Measurements from ENCODE around the gene CCDC39.
A peak's percentile ranks its signal among the peaks of the same experiment; 100 is the strongest.

The CCDC39 gene

DNA sequence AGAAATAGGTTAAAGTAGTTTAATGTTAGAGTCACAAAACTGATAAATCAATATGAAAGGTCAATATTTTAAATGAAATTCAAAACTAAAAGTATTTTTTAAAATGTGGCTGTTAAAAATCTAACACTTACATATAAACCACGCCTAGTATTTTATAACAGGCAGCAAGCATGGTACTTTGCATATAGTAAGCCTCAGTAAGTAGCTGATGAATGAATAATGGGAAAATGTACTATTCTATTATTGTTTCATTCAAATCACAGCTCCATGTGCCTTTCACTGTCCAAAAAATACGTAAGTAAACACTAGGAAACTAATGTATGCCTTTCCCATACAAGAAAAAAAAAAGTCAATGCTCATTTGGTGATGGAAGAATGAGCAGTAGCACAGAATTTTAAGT, 17.8 kb downstream of the CCDC39 start:
- DNase-seq (ENCODE audit: low read depth) = no peak
- H3K4me3 ChIP-seq (ENCODE audit: low read length) = no peak overlapping the region
- TF ChIP-seq, protein P1, sequence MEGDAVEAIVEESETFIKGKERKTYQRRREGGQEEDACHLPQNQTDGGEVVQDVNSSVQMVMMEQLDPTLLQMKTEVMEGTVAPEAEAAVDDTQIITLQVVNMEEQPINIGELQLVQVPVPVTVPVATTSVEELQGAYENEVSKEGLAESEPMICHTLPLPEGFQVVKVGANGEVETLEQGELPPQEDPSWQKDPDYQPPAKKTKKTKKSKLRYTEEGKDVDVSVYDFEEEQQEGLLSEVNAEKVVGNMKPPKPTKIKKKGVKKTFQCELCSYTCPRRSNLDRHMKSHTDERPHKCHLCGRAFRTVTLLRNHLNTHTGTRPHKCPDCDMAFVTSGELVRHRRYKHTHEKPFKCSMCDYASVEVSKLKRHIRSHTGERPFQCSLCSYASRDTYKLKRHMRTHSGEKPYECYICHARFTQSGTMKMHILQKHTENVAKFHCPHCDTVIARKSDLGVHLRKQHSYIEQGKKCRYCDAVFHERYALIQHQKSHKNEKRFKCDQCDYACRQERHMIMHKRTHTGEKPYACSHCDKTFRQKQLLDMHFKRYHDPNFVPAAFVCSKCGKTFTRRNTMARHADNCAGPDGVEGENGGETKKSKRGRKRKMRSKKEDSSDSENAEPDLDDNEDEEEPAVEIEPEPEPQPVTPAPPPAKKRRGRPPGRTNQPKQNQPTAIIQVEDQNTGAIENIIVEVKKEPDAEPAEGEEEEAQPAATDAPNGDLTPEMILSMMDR (conservative IDR thresholded peaks at IDR 0.05; ENCODE audit: low read depth, low read length) = no peak

DNA sequence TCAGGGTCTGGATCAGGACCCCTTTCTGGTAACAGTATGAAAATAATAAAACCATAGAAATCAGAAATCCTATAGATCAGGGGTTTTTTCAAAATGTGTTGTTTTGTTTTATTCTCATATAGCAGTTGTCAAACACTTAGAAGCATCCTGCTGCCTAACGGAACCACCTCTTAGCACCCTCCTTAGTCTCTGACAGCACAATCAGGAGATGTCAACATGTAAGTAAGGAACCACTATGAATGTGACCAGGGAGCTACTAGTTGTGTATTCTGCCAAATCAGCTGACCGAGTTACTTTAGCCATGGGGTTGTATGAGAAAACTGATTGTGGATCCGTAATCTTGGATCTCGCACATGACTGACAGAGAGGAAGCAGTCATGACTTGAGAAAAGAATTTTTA, 22.2 kb downstream of the CCDC39 start:
- H3K4me3 ChIP-seq (ENCODE audit: low read length) = no peak overlapping the region
- DNase-seq (ENCODE audit: low read depth) = no peak

DNA sequence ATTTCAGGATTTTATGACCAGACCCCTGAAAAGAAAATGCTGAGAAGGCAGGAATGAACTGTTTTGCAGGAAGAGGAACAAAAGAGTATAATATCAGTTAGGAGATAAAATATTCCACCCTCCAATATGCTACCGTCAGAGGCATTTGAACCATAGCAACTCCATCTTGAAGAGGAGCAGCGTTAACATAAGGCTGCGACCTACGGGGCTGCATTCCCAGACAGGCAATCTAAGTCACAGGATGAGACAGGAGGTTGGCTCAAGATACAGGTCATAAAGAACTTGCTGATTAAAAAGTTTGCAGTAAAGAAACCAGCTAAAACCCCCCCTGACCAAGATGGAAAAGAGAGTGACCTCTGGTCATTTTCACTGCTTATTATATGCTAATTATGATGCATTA, 22.9 kb downstream of the CCDC39 start:
- no peak for DNase-seq (ENCODE audit: low read depth)
- no peak overlapping the region for H3K4me3 ChIP-seq (ENCODE audit: low read length)
- TF ChIP-seq, protein P1 (conservative IDR thresholded peaks at IDR 0.05; ENCODE audit: low read depth, low read length) = no peak

More for the DNA sequence above, 22.2 kb downstream of the CCDC39 start:
- TF ChIP-seq, protein P1 (conservative IDR thresholded peaks at IDR 0.05; ENCODE audit: low read depth, low read length) = no peak

DNA sequence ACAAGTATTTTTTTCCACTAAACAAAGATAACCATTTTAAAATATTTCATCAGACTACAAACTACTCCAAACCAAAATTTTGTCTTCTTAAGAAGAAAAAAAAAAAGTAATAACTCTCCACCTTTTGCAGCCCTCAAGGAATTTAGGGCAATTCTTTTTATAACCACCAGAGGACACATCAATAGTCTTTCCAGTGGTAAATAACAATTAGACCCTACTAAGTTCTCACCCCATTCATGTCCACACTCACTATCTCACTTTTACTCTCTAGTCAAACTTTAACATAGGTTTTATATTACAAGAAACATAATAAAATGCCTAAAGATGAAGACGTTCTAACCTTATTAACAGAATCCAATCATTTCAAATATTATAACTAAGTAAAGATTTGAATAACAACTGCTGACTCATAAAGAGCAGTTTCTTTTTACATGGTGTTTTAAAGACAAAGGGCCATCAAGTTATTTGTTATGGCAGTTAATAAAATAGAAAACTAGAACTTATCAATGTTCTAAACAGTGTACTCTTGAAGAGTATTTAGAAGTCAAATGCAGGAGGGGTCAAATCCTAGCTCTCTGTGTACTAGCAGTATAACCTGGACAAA, 33.0 kb downstream of the CCDC39 start:
- no peak for DNase-seq (ENCODE audit: low read depth)
- TF ChIP-seq, protein P1 (conservative IDR thresholded peaks at IDR 0.05; ENCODE audit: low read depth, low read length) = peak; percentile 34

DNA sequence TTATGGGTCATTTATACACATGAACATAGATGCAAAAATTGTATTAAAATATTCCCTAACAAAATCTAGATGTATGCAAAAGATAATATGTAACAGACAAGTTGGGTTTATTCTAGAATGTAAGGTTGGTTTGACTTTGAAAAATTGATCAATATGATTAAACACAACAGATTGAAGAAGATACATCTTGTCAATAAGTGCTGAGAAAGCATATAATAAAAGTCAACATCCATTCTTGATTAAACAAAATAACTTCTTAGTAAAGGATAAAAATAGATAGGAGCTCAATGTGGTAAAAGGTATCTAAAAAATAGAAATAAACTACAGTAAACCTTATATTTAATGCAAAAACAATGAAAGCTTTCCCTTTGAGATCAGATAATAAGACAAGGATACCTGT, 38.3 kb downstream of the CCDC39 start:
- H3K4me3 ChIP-seq (ENCODE audit: low read length) = no peak overlapping the region
- TF ChIP-seq, protein P1 (conservative IDR thresholded peaks at IDR 0.05; ENCODE audit: low read depth, low read length) = no peak
- DNase-seq (ENCODE audit: low read depth) = no peak

More for the DNA sequence above, 33.0 kb downstream of the CCDC39 start:
- no peak overlapping the region for H3K4me3 ChIP-seq (ENCODE audit: low read length)

DNA sequence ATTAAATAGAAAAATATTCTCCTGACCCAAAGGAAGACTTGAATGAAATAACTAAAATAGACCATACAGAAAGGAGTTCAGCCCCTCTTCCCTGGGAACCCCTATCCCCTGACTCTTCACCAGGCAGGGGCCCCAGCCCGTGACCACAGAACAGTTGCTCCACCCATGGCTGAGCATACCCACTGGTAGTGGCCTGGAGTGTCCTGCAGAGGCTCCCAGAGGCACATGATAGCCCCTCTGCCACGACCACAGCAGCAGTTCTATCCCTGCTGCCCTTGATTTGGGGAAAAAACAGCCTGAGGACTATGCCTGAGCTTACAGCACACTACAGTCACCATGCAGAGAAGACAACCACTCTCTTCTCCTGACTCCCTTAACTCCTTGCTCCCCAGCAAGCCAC, 45.6 kb downstream of the CCDC39 start:
- DNase-seq (ENCODE audit: low read depth) = no peak
- TF ChIP-seq, protein P1 (conservative IDR thresholded peaks at IDR 0.05; ENCODE audit: low read depth, low read length) = no peak
- no peak overlapping the region for H3K4me3 ChIP-seq (ENCODE audit: low read length)

DNA sequence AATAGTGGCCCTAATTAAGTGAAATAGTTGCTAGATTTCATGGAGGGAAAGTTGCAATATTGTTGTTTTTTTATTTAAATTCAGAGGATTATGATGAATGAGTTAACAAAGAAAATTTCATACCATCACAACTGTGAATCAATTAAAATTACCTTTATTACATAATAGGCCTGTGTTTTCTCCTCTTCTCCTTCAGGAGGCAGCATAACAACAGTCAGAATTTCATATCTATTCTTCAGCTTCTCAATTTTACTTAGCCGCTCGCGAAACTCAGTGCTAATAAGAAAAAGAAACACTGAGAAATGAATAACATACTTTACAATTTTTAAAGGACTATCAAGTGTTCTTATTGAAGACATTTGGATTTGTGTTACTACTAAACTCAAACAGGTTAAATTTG, 48.0 kb downstream of the CCDC39 start:
- no peak for DNase-seq (ENCODE audit: low read depth)
- H3K4me3 ChIP-seq (ENCODE audit: low read length) = no peak overlapping the region
- TF ChIP-seq, protein P1 (conservative IDR thresholded peaks at IDR 0.05; ENCODE audit: low read depth, low read length) = peak; percentile 32
